ENCODE results near the gene BRF1.

The BRF1 gene

GRCh38 chr14:105223770-105224544 lies 76.8 kb downstream of the BRF1 start:
- DNase-seq = no peak

- DNase-seq = no peak
These were observed 77.5 kb downstream of the BRF1 start for GRCh38 chr14:105223260-105223659.

GRCh38 chr14:105221598-105222178 lies 79.1 kb downstream of the BRF1 start:
- no peak for DNase-seq

GRCh38 chr14:105220699-105221597 lies 79.9 kb downstream of the BRF1 start:
- no peak for DNase-seq

- no peak for DNase-seq
These were observed 81.0 kb downstream of the BRF1 start for GRCh38 chr14:105219753-105220152.

GRCh38 chr14:105219043-105219612 lies 81.7 kb downstream of the BRF1 start:
- DNase-seq = no peak

- no peak for DNase-seq
These were observed 82.2 kb downstream of the BRF1 start for GRCh38 chr14:105218611-105219010.

GRCh38 chr14:105217774-105218173 lies 83.0 kb downstream of the BRF1 start:
- no peak for DNase-seq

GRCh38 chr14:105216490-105217247 lies 84.1 kb downstream of the BRF1 start:
- DNase-seq = no peak

GRCh38 chr14:105215602-105216001 lies 85.2 kb downstream of the BRF1 start:
- DNase-seq = no peak

GRCh38 chr14:105214324-105214915 lies 86.4 kb downstream of the BRF1 start:
- DNase-seq = no peak

- no peak for DNase-seq
These were observed 87.4 kb downstream of the BRF1 start for GRCh38 chr14:105213361-105213760.

GRCh38 chr14:105212541-105213300 lies 88.1 kb downstream of the BRF1 start:
- no peak for DNase-seq

GRCh38 chr14:105211758-105212089 lies 89.1 kb downstream of the BRF1 start:
- no peak for DNase-seq

GRCh38 chr14:105211086-105211757 lies 89.6 kb downstream of the BRF1 start:
- DNase-seq = no peak

GRCh38 chr14:105210266-105211025 lies 90.4 kb downstream of the BRF1 start:
- no peak for DNase-seq

- DNase-seq = no peak
These were observed 91.2 kb downstream of the BRF1 start for GRCh38 chr14:105209646-105210045.

- DNase-seq = no peak
These were observed 91.7 kb downstream of the BRF1 start for GRCh38 chr14:105209091-105209490.

- no peak for DNase-seq
These were observed 92.1 kb downstream of the BRF1 start for GRCh38 chr14:105208738-105209075.

Data from amniotic stem cell (primary cell).